GM21381 (cell line): Measurements from ENCODE around the gene RFNG.
A peak's percentile ranks its signal among the peaks of the same experiment; 100 is the strongest.

Experiments
- ATAC-seq: cut with Tn5 transposase; IDR thresholded peaks from one replicate; pipeline ENCODE4 v1.9.1; 2021; ENCODE audit warnings: mild to moderate bottlenecking, moderate library complexity; ENCODE audit not compliant: unreplicated experiment

RFNG gene

GRCh38 chr17:82051776-82052637 lies at the start of gene RFNG, which contains the start of gene GPS1:
TSS of gene RFNG (minus strand) at chr17:82051811. CDS start at chr17:82051766, 45 bp downstream.
TSS of gene GPS1 (plus strand) at chr17:82051898. CDS start at chr17:82051932, 34 bp downstream.
- ATAC-seq: peak; percentile 65

- ATAC-seq: no peak
These were observed 49.7 kb upstream of the RFNG start for GRCh38 chr17:82101301-82101715.

GRCh38 chr17:82100502-82101298 lies 49.1 kb upstream of the RFNG start:
- no peak for ATAC-seq

- peak; percentile 10 for ATAC-seq
These were observed 47.5 kb upstream of the RFNG start for GRCh38 chr17:82098939-82099763.

GRCh38 chr17:82098169-82098938 lies 46.7 kb upstream of the RFNG start, which contains the start of gene FASN:
TSS of gene FASN (minus strand) at chr17:82098236. CDS start at chr17:82096445, 1,791 bp downstream.
- ATAC-seq: peak; percentile 61

- ATAC-seq: no peak
These were observed 46.2 kb upstream of the RFNG start for GRCh38 chr17:82097919-82098168.

GRCh38 chr17:82097184-82097918 lies 45.7 kb upstream of the RFNG start:
- ATAC-seq: peak; percentile 2

- ATAC-seq: no peak
These were observed 45.1 kb upstream of the RFNG start for GRCh38 chr17:82096709-82097183.

- no peak for ATAC-seq
These were observed 44.4 kb upstream of the RFNG start for GRCh38 chr17:82095777-82096708.

- ATAC-seq: no peak
These were observed 43.5 kb upstream of the RFNG start for GRCh38 chr17:82094931-82095776.

- no peak for ATAC-seq
These were observed 41.6 kb upstream of the RFNG start for GRCh38 chr17:82092995-82093751.

GRCh38 chr17:82092628-82092994 lies 41.0 kb upstream of the RFNG start:
- no peak for ATAC-seq

- ATAC-seq: no peak
These were observed 40.5 kb upstream of the RFNG start for GRCh38 chr17:82092094-82092586.

GRCh38 chr17:82091264-82092066 lies 39.9 kb upstream of the RFNG start:
- no peak for ATAC-seq

- ATAC-seq: no peak
These were observed 39.1 kb upstream of the RFNG start for GRCh38 chr17:82090549-82091263.
